Upper lobe of right lung (tissue), 1 donor: Measurements from ENCODE around the gene C2CD4D. TPM values are rescaled to one million over a fixed set of nuclear protein-coding genes. Genes with fewer than 3 reads are reported as not detected.

Experiments
- ATAC-seq: fragments of 200-7000 bp; cut with Tn5 transposase; one replicate; pipeline ENCODE4 v1.9.1; 2020; ENCODE audit warnings: mild to moderate bottlenecking, moderate library complexity
- DNase-seq: peaks from one replicate; pipeline ENCODE4 v3.0.0-alpha.2; 2020
- H3K27ac ChIP-seq: fragments of 200-600 bp; one replicate; pipeline ENCODE4 v1.8.0; 2022
- H3K27me3 ChIP-seq: fragments of 200-600 bp; one replicate; pipeline ENCODE4 v1.8.0; 2022; ENCODE audit warnings: mild to moderate bottlenecking
- H3K36me3 ChIP-seq: fragments of 200-600 bp; one replicate; pipeline ENCODE4 v1.8.0; 2022
- H3K4me1 ChIP-seq: fragments of 200-600 bp; one replicate; pipeline ENCODE4 v1.8.0; 2022
- H3K4me3 ChIP-seq: fragments of 200-600 bp; one replicate; pipeline ENCODE4 v1.8.0; 2022; ENCODE audit warnings: mild to moderate bottlenecking
- H3K9me3 ChIP-seq: fragments of 200-600 bp; one replicate; pipeline ENCODE4 v1.8.0; 2022
- CTCF ChIP-seq: fragments of 200-600 bp; IDR thresholded peaks from one replicate; pipeline ENCODE4 v1.8.0; 2022; ENCODE audit warnings: antibody characterized with exemption
- intact Hi-C: fragments of 100-400 bp; cut with DNase I; formaldehyde crosslinking; loops from one replicate; pipeline ENCODE4 v1.11.0; 2022
- total RNA-seq: library from RNA; stranded (reverse); fragmentation: NEBNext Ultra II Directional; extraction: Animal tissue kit (Norgen Biotek cat#: 25700); gene quantifications from one replicate; pipeline ENCODE4 v1.2.1, GENCODE V29; 2021
- donor health status: DM: no; HTN: yes; CAD: no; lungs with severe emphysema.

Gene C2CD4D
- total RNA-seq, 1 donor from 2014 or later, result 0.29 TPM

DNA sequence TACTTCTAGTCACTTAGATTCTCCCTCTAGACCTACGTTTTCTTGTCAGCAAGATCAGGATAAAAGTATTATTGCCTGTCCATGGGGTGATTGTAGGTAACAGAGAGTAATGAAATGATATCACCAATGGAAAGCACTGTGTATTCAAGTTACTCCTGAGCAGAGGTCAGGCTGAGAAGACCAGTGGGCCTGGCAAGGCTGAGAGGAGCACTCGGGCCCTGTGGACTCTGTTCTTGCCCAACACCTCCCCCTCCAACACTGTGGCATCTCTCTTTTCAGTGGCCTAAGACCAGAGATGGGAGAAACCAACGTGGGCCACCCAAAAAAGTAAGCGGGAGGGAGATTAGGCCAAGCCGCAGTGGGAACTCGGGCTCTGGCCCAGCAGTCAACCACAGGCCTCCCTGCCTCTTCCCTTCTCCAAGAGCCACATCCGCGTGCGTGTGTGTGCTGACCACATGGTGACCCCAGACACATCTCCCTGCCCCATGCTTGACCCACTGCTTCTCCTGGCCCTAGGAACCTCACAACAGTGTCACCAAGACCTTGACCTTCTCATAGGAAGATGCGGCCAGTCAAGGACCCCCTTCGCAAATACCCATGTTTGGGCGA is 20.3 kb downstream of the C2CD4D start:
- Histone ChIP-seq H3K9me3 (no peaks in the 10 kb centered on the region), H3K4me1 (no peaks in the 10 kb centered on the region), H3K27me3 (no peaks in the 10 kb centered on the region), H3K27ac (no peak overlapping the region), H3K36me3 (no peaks in the 10 kb centered on the region), H3K4me3 (no peak overlapping the region)
- intact Hi-C loops, result no loop called here
- no peak for TF ChIP-seq CTCF
- ATAC-seq (no peak), DNase-seq (peak; percentile 34)

GRCh38 chr1:151817353-151817730 is 22.3 kb downstream of the C2CD4D start:
- Histone ChIP-seq H3K36me3 (no peaks in the 10 kb centered on the region), H3K4me1 (no peaks in the 10 kb centered on the region), H3K9me3 (no peaks in the 10 kb centered on the region), H3K27ac (no peak overlapping the region), H3K27me3 (no peaks in the 10 kb centered on the region), H3K4me3 (no peak overlapping the region)
- DNase-seq (no peak), ATAC-seq (peak; percentile 29)
- no peak for TF ChIP-seq CTCF
- intact Hi-C loops, result no loop called here

GRCh38 chr1:151816548-151817352 is 22.9 kb downstream of the C2CD4D start:
- no peaks in the 10 kb centered on the region for H3K9me3 ChIP-seq
- H3K4me1 ChIP-seq, result no peaks in the 10 kb centered on the region
- TF ChIP-seq CTCF, result no peak
- DNase-seq, result peak; percentile 41
- H3K27ac ChIP-seq, result no peak overlapping the region
- no peaks in the 10 kb centered on the region for H3K27me3 ChIP-seq
- H3K36me3 ChIP-seq, result no peaks in the 10 kb centered on the region
- ATAC-seq, result no peak
- no peak overlapping the region for H3K4me3 ChIP-seq
- intact Hi-C loops, result no loop called here

DNA sequence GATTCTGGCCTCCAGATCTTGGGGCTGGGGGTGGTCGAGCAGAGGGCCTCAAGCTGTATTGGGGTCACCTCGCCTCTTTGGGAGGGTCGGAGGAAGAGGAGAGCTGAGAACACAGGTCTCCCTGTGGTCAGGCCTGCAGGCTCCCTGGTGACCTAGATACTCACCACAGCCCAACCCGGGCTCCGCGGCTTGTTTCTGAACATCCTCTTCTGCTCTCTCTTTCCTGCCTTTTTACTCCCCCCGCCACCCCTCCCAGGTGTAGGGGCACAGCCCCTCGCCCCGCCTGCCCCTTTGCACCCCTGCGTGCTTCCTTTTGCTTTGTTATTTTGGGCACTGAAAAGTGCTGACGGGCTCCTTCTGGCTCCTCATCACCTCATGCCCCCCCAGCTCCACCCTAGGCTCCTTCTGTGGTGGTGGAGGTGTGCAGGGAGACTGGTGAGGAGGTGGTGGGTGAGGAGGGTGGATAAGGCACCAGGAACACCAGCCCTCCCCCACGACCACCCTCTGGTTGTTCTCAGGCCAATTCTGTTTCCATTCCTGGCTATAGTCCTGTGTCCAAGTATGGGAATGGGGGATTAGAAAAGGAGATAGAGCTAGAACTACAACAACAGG is 23.8 kb downstream of the C2CD4D start:
- no peak for ATAC-seq
- peak; percentile 67 for DNase-seq
- Histone ChIP-seq H3K4me3 (no peak overlapping the region), H3K4me1 (no peaks in the 10 kb centered on the region), H3K9me3 (no peaks in the 10 kb centered on the region), H3K36me3 (no peaks in the 10 kb centered on the region), H3K27ac (no peak overlapping the region), H3K27me3 (no peaks in the 10 kb centered on the region)
- intact Hi-C loops, result no loop called here
- no peak for TF ChIP-seq CTCF

DNA sequence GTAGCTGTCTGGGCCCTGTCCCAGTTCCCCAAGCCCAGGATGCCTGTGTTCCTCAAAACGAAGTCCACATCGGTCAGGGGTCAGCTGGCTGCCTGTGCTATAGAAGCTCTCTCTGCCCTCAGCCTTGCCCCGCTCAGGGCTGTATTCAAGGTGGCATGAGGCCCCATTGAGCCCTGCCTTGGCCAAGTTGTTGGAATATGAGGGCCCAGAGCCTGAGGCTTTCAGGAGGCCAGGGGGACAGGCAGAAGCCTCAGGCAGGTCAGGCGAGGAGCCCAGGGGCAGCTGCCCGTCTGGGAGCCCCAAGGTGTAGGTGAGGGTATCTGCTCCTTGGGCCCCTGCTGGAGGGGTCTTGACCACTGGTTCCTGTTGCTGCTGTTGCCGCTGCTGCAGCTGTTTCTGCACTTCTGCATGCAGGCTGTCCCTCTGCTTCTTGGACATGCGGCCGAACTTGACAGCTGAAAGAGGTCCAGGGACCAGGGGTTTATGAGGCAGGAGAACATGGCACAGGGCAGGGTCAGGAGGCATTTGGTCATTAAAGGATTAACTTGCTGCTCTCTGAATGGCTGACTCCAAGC is 24.6 kb downstream of the C2CD4D start:
- H3K27ac ChIP-seq, result peak overlapping the region; percentile 42
- intact Hi-C loops, result no loop called here

More for the DNA sequence above, 24.6 kb downstream of the C2CD4D start:
- TF ChIP-seq CTCF, result no peak
- H3K4me1 ChIP-seq, result no peaks in the 10 kb centered on the region
- H3K9me3 ChIP-seq, result no peaks in the 10 kb centered on the region
- ATAC-seq (no peak), DNase-seq (peak; percentile 50)
- H3K36me3 ChIP-seq, result no peaks in the 10 kb centered on the region
- H3K27me3 ChIP-seq, result no peaks in the 10 kb centered on the region
- H3K4me3 ChIP-seq, result no peak overlapping the region
